Panc1 (cell line): ENCODE measurements around the gene OR5B3.

ENCODE experiments used
- CTCF ChIP-seq: fragments of 450-650 bp; IDR thresholded peaks from 2 replicates; pipeline ENCODE4 v1.5.1; 2017; ENCODE audit warnings: mild to moderate bottlenecking
- POLR2AphosphoS5 ChIP-seq: IDR thresholded peaks from 2 replicates; pipeline ENCODE4 v1.6.1; 2012; ENCODE audit warnings: mild to moderate bottlenecking, low read depth, low read length, moderate library complexity
- REST ChIP-seq, 2 experiments: IDR thresholded peaks; 2 replicates each; pipeline ENCODE4 v1.6.1; 2011 to 2012; ENCODE audit warnings: low read depth in 2 of 2, control low read depth in 1 of 2, low read length in 1 of 2, mild to moderate bottlenecking in 1 of 2, moderate library complexity in 1 of 2; ENCODE audit not compliant: insufficient read depth in 1 of 2
- SIN3A ChIP-seq: IDR thresholded peaks from 2 replicates; pipeline ENCODE4 v1.6.1; 2012; ENCODE audit warnings: low read depth, mild to moderate bottlenecking, low read length, moderate library complexity, borderline replicate concordance; ENCODE audit not compliant: insufficient read depth
- TCF7L2 ChIP-seq: IDR thresholded peaks from 2 replicates; pipeline ENCODE4 v1.6.1; 2011; ENCODE audit warnings: mild to moderate bottlenecking, low read depth, low read length, inconsistent platforms

GRCh38 chr11:58395581-58395980 is 11.1 kb downstream of the OR5B3 start:
- no peak for TF ChIP-seq POLR2AphosphoS5
- no peak for TF ChIP-seq CTCF
- TF ChIP-seq TCF7L2, result no peak
- no peak for TF ChIP-seq REST (IDR thresholded peaks at IDR 0.05; ENCODE audit: insufficient read depth in 1 of 2, low read depth in 2 of 2, low read length in 1 of 2)
- no peak for TF ChIP-seq SIN3A
